SU-DHL-6 (cell line): Measurements from ENCODE around the gene RBFOX2.

Experiments
- H2AFZ ChIP-seq: fragments of 200-600 bp; sonication (generic); 2 replicates; pipeline ENCODE4 v1.6.1; 2014; ENCODE audit warnings: low read depth, mild to moderate bottlenecking, moderate library complexity, mixed read lengths, antibody characterized with exemption, low read length; ENCODE audit not compliant: severe bottlenecking
- H3F3A ChIP-seq: fragments of 200-600 bp; shearing (Covaris generic); 2 replicates; pipeline ENCODE4 v1.6.0; 2016; ENCODE audit warnings: antibody characterized with exemption, mild to moderate bottlenecking; ENCODE audit not compliant: insufficient read depth
- H3K27ac ChIP-seq: fragments of 200-600 bp; sonication (generic); 2 replicates; pipeline ENCODE4 v1.5.1; 2016; ENCODE audit warnings: low read depth, mild to moderate bottlenecking, low read length, moderate library complexity, mixed read lengths
- H3K27me3 ChIP-seq: fragments of 200-600 bp; sonication (generic), shearing (Covaris generic); 2 replicates; pipeline ENCODE4 v1.6.0; 2014; ENCODE audit warnings: mild to moderate bottlenecking, low read length
- H3K36me3 ChIP-seq: fragments of 200-600 bp; sonication (generic); 2 replicates; pipeline ENCODE4 v1.6.1; 2014; ENCODE audit warnings: mild to moderate bottlenecking, low read length, mixed read lengths
- H3K4me2 ChIP-seq: fragments of 300-600, 200-600 bp; shearing (Covaris generic), sonication (generic); 2 replicates; pipeline ENCODE4 v1.6.0; 2014; ENCODE audit warnings: low read length, low read depth, mild to moderate bottlenecking; ENCODE audit not compliant: poor library complexity, severe bottlenecking
- H3K4me3 ChIP-seq: fragments of 200-600 bp; sonication (generic); 2 replicates; pipeline ENCODE4 v1.5.1; 2014; ENCODE audit warnings: antibody characterized with exemption, low read length, mild to moderate bottlenecking, mixed read lengths; ENCODE audit not compliant: insufficient read depth, poor library complexity, severe bottlenecking
- H3K79me2 ChIP-seq: fragments of 200-600 bp; sonication (generic); 2 replicates; pipeline ENCODE4 v1.6.1; 2014; ENCODE audit warnings: mild to moderate bottlenecking, low read length, moderate library complexity; ENCODE audit not compliant: insufficient read depth
- H3K9ac ChIP-seq: fragments of 200-600 bp; sonication (generic); 2 replicates; pipeline ENCODE4 v1.7.0; 2014; ENCODE audit warnings: mild to moderate bottlenecking, low read length
- H3K9me2 ChIP-seq: fragments of 200-600 bp; sonication (generic); replicated peaks from 2 replicates; pipeline ENCODE4 v1.6.1; 2014; ENCODE audit warnings: low read length; ENCODE audit not compliant: insufficient read depth
- H3K9me3 ChIP-seq: fragments of 200-600 bp; sonication (generic); 2 replicates; pipeline ENCODE4 v1.6.1; 2014; ENCODE audit warnings: low read length, mixed read lengths; ENCODE audit not compliant: insufficient read depth
- H4K20me1 ChIP-seq: fragments of 200-600 bp; sonication (generic); 2 replicates; pipeline ENCODE4 v1.6.1; 2014; ENCODE audit warnings: low read depth, mild to moderate bottlenecking, antibody characterized with exemption, low read length, moderate library complexity, mixed read lengths
- EZH2phosphoT487 ChIP-seq: fragments of 200-600 bp; sonication (generic), shearing (Covaris generic); conservative IDR thresholded peaks from 2 replicates; pipeline ENCODE4 v1.6.1; 2018; ENCODE audit warnings: mild to moderate bottlenecking, antibody characterized with exemption, low read length, moderate library complexity, mixed read lengths
- TF ChIP-seq, protein P1 (sequence below): fragments of 200-600 bp; sonication (generic); IDR thresholded peaks from one replicate; pipeline ENCODE4 v1.5.1; 2017; ENCODE audit warnings: antibody characterized with exemption, mild to moderate bottlenecking, low read length, moderate library complexity; ENCODE audit not compliant: insufficient read depth, poor library complexity, severe bottlenecking

The RBFOX2 gene

GRCh38 chr22:35899736-35900135 is 128.9 kb downstream of the RBFOX2 start:
- Histone ChIP-seq H3K79me2 (no peaks in the 10 kb centered on the region), H3K9me2 (no peaks in the 10 kb centered on the region), H3F3A (no peaks in the 10 kb centered on the region), H3K9ac (no peak overlapping the region), H4K20me1 (no peaks in the 10 kb centered on the region), H2AFZ (no peak overlapping the region), H3K4me3 (no peak overlapping the region), H3K4me2 (no peak overlapping the region), H3K9me3 (no peaks in the 10 kb centered on the region), H3K27me3 (no peaks in the 10 kb centered on the region), H3K36me3 (no peaks in the 10 kb centered on the region), H3K27ac (no peak overlapping the region)
- no peak for TF ChIP-seq EZH2phosphoT487
- TF ChIP-seq, protein P1, sequence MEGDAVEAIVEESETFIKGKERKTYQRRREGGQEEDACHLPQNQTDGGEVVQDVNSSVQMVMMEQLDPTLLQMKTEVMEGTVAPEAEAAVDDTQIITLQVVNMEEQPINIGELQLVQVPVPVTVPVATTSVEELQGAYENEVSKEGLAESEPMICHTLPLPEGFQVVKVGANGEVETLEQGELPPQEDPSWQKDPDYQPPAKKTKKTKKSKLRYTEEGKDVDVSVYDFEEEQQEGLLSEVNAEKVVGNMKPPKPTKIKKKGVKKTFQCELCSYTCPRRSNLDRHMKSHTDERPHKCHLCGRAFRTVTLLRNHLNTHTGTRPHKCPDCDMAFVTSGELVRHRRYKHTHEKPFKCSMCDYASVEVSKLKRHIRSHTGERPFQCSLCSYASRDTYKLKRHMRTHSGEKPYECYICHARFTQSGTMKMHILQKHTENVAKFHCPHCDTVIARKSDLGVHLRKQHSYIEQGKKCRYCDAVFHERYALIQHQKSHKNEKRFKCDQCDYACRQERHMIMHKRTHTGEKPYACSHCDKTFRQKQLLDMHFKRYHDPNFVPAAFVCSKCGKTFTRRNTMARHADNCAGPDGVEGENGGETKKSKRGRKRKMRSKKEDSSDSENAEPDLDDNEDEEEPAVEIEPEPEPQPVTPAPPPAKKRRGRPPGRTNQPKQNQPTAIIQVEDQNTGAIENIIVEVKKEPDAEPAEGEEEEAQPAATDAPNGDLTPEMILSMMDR: no peak

- no peak overlapping the region for H3K27ac ChIP-seq
- no peak overlapping the region for H2AFZ ChIP-seq
- H3K4me2 ChIP-seq: no peak overlapping the region
- no peaks in the 10 kb centered on the region for H3K79me2 ChIP-seq
- H3K36me3 ChIP-seq: no peaks in the 10 kb centered on the region
- no peak overlapping the region for H3K4me3 ChIP-seq
- no peaks in the 10 kb centered on the region for H3F3A ChIP-seq
- TF ChIP-seq, protein P1: no peak
- no peak for TF ChIP-seq EZH2phosphoT487
- no peaks in the 10 kb centered on the region for H3K9me2 ChIP-seq
- no peaks in the 10 kb centered on the region for H3K27me3 ChIP-seq
- no peaks in the 10 kb centered on the region for H4K20me1 ChIP-seq
- no peaks in the 10 kb centered on the region for H3K9me3 ChIP-seq
- no peak overlapping the region for H3K9ac ChIP-seq
Measured at GRCh38 chr22:35896111-35896705, 132.4 kb downstream of the RBFOX2 start.

DNA sequence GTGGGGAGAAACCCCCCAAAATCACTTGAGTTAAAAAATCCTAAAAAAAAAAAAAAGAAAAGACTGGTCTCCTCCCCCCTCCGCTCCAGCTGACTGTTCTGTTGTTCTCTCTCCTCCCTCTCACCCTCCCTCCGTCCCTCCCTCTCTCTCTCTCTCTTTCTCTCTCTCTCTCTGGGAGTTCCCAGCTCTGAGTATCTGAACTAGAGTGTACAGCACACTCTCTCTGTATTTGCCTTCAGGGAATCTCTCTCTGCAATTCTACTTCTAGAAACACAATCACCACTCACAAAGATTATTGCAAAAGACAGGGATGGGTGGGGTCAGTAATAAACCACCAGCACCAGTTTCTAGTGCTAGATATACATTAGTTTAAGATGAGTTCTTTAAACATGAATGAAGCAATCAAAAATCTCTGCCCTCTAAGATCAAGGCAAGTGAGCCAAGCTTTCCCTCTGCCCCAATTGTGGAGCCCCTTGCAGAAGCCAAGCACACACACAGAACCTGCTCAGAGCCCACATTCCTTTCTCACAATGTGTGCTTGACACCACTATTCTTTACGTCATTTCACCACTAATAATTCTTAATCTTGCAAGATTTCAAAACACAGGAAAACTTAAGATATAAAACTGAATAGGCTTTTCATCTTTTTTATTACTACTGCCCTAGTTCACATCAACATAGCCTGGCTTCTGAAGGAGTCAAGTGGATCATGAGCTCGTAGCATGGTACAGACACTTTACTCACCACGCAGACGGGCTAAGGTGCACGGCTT is 133.5 kb downstream of the RBFOX2 start:
- no peaks in the 10 kb centered on the region for H3K36me3 ChIP-seq
- H3K27ac ChIP-seq: no peak overlapping the region
- no peaks in the 10 kb centered on the region for H4K20me1 ChIP-seq
- H3K27me3 ChIP-seq: no peaks in the 10 kb centered on the region
- H3K4me2 ChIP-seq: no peak overlapping the region
- no peaks in the 10 kb centered on the region for H3K79me2 ChIP-seq
- H3K9me2 ChIP-seq: no peaks in the 10 kb centered on the region
- H3F3A ChIP-seq: no peaks in the 10 kb centered on the region
- TF ChIP-seq, protein P1: no peak
- TF ChIP-seq EZH2phosphoT487: no peak
- H3K9me3 ChIP-seq: no peaks in the 10 kb centered on the region
- no peak overlapping the region for H2AFZ ChIP-seq
- H3K9ac ChIP-seq: no peak overlapping the region
- H3K4me3 ChIP-seq: no peak overlapping the region
